ENCODE results near the gene HM13. TPM values are rescaled to one million over a fixed set of nuclear protein-coding genes. Genes with fewer than 3 reads are reported as not detected.

Gene HM13
- total and polyA plus RNA-seq, 2 experiments from 2014 or later: 126 to 150 TPM

DNA sequence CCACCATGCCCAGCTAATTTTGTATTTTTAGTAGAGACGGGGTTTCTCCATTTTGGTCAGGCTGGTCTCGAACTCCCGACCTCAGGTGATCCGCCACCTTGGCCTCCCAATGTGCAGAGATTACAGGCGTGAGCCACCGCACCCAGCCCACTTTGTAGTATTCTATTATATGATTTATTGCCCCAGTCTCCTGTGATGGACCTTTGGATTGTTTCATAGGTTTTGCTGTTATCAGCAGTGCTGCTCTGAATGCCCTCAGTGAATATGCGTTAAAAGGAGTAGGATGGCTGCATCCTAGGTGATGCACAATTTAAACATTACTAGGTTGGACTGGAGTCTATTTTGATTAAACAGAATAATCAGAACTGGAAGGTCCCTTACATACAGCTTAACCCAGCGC is 101.2 kb downstream of the HM13 start:
- H3K36me3 Mint-ChIP-seq (ENCODE audit: low read depth): no peaks in the 10 kb centered on the region
- peaks cover 7% of the 10 kb centered on the region for H3K4me1 Mint-ChIP-seq
- H3K4me2 ChIP-seq: no peak overlapping the region
- H3K9me3 Mint-ChIP-seq: peaks cover 3% of the 10 kb centered on the region; the same call in 1 of the 3 replicates
- H4K20me1 ChIP-seq (replicated peaks; ENCODE audit: insufficient read depth): no peaks in the 10 kb centered on the region
- no peaks in the 10 kb centered on the region; the same call in none of the 2 replicates for H3K9me2 ChIP-seq (ENCODE audit: insufficient read depth)
- TF ChIP-seq, protein P1, sequence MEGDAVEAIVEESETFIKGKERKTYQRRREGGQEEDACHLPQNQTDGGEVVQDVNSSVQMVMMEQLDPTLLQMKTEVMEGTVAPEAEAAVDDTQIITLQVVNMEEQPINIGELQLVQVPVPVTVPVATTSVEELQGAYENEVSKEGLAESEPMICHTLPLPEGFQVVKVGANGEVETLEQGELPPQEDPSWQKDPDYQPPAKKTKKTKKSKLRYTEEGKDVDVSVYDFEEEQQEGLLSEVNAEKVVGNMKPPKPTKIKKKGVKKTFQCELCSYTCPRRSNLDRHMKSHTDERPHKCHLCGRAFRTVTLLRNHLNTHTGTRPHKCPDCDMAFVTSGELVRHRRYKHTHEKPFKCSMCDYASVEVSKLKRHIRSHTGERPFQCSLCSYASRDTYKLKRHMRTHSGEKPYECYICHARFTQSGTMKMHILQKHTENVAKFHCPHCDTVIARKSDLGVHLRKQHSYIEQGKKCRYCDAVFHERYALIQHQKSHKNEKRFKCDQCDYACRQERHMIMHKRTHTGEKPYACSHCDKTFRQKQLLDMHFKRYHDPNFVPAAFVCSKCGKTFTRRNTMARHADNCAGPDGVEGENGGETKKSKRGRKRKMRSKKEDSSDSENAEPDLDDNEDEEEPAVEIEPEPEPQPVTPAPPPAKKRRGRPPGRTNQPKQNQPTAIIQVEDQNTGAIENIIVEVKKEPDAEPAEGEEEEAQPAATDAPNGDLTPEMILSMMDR (conservative IDR thresholded peaks at IDR 0.05; ENCODE audit: low read depth in 2 of 2): no peak
- TF ChIP-seq CREB1 (CRISPR knock-in tag; IDR thresholded peaks at IDR 0.05; ENCODE audit: low read depth) (no peak), ZNF331 (CRISPR knock-in tag; IDR thresholded peaks at IDR 0.05; ENCODE audit: low read depth) (no peak), ZNF114 (CRISPR knock-in tag; IDR thresholded peaks at IDR 0.05) (no peak), JUNB (IDR thresholded peaks at IDR 0.05; ENCODE audit: unreplicated experiment) (no peak), STAT1 (IDR thresholded peaks at IDR 0.05; ENCODE audit: unreplicated experiment) (no peak), EZH2 (IDR thresholded peaks at IDR 0.05; ENCODE audit: low read depth, unreplicated experiment) (no peak), EZH2phosphoT487 (IDR thresholded peaks at IDR 0.05; ENCODE audit: unreplicated experiment) (no peak), POLR2AphosphoS5 (IDR thresholded peaks at IDR 0.05; ENCODE audit: low read depth) (no peak), NANOG (IDR thresholded peaks at IDR 0.05; ENCODE audit: borderline replicate concordance) (no peak)
- TF ChIP-seq, protein P2, sequence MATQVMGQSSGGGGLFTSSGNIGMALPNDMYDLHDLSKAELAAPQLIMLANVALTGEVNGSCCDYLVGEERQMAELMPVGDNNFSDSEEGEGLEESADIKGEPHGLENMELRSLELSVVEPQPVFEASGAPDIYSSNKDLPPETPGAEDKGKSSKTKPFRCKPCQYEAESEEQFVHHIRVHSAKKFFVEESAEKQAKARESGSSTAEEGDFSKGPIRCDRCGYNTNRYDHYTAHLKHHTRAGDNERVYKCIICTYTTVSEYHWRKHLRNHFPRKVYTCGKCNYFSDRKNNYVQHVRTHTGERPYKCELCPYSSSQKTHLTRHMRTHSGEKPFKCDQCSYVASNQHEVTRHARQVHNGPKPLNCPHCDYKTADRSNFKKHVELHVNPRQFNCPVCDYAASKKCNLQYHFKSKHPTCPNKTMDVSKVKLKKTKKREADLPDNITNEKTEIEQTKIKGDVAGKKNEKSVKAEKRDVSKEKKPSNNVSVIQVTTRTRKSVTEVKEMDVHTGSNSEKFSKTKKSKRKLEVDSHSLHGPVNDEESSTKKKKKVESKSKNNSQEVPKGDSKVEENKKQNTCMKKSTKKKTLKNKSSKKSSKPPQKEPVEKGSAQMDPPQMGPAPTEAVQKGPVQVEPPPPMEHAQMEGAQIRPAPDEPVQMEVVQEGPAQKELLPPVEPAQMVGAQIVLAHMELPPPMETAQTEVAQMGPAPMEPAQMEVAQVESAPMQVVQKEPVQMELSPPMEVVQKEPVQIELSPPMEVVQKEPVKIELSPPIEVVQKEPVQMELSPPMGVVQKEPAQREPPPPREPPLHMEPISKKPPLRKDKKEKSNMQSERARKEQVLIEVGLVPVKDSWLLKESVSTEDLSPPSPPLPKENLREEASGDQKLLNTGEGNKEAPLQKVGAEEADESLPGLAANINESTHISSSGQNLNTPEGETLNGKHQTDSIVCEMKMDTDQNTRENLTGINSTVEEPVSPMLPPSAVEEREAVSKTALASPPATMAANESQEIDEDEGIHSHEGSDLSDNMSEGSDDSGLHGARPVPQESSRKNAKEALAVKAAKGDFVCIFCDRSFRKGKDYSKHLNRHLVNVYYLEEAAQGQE (IDR thresholded peaks at IDR 0.05; ENCODE audit: unreplicated experiment): no peak
- TF ChIP-seq, protein P3, sequence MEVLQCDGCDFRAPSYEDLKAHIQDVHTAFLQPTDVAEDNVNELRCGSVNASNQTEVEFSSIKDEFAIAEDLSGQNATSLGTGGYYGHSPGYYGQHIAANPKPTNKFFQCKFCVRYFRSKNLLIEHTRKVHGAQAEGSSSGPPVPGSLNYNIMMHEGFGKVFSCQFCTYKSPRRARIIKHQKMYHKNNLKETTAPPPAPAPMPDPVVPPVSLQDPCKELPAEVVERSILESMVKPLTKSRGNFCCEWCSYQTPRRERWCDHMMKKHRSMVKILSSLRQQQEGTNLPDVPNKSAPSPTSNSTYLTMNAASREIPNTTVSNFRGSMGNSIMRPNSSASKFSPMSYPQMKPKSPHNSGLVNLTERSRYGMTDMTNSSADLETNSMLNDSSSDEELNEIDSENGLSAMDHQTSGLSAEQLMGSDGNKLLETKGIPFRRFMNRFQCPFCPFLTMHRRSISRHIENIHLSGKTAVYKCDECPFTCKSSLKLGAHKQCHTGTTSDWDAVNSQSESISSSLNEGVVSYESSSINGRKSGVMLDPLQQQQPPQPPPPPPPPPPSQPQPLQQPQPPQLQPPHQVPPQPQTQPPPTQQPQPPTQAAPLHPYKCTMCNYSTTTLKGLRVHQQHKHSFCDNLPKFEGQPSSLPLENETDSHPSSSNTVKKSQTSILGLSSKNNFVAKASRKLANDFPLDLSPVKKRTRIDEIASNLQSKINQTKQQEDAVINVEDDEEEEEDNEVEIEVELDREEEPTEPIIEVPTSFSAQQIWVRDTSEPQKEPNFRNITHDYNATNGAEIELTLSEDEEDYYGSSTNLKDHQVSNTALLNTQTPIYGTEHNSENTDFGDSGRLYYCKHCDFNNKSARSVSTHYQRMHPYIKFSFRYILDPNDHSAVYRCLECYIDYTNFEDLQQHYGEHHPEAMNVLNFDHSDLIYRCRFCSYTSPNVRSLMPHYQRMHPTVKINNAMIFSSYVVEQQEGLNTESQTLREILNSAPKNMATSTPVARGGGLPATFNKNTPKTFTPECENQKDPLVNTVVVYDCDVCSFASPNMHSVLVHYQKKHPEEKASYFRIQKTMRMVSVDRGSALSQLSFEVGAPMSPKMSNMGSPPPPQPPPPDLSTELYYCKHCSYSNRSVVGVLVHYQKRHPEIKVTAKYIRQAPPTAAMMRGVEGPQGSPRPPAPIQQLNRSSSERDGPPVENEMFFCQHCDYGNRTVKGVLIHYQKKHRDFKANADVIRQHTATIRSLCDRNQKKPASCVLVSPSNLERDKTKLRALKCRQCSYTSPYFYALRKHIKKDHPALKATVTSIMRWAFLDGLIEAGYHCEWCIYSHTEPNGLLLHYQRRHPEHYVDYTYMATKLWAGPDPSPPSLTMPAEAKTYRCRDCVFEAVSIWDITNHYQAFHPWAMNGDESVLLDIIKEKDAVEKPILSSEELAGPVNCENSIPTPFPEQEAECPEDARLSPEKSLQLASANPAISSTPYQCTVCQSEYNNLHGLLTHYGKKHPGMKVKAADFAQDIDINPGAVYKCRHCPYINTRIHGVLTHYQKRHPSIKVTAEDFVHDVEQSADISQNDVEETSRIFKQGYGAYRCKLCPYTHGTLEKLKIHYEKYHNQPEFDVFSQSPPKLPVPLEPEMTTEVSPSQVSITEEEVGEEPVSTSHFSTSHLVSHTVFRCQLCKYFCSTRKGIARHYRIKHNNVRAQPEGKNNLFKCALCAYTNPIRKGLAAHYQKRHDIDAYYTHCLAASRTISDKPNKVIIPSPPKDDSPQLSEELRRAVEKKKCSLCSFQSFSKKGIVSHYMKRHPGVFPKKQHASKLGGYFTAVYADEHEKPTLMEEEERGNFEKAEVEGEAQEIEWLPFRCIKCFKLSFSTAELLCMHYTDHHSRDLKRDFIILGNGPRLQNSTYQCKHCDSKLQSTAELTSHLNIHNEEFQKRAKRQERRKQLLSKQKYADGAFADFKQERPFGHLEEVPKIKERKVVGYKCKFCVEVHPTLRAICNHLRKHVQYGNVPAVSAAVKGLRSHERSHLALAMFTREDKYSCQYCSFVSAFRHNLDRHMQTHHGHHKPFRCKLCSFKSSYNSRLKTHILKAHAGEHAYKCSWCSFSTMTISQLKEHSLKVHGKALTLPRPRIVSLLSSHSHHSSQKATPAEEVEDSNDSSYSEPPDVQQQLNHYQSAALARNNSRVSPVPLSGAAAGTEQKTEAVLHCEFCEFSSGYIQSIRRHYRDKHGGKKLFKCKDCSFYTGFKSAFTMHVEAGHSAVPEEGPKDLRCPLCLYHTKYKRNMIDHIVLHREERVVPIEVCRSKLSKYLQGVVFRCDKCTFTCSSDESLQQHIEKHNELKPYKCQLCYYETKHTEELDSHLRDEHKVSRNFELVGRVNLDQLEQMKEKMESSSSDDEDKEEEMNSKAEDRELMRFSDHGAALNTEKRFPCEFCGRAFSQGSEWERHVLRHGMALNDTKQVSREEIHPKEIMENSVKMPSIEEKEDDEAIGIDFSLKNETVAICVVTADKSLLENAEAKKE (CRISPR knock-in tag; IDR thresholded peaks at IDR 0.05): no peak
- TF ChIP-seq, protein P4, sequence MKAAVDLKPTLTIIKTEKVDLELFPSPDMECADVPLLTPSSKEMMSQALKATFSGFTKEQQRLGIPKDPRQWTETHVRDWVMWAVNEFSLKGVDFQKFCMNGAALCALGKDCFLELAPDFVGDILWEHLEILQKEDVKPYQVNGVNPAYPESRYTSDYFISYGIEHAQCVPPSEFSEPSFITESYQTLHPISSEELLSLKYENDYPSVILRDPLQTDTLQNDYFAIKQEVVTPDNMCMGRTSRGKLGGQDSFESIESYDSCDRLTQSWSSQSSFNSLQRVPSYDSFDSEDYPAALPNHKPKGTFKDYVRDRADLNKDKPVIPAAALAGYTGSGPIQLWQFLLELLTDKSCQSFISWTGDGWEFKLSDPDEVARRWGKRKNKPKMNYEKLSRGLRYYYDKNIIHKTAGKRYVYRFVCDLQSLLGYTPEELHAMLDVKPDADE (IDR thresholded peaks at IDR 0.05): no peak
- no peak for DNase-seq (ENCODE audit: low spot score)
- H3K27ac Mint-ChIP-seq: no peak overlapping the region
- H3K79me2 ChIP-seq (replicated peaks; ENCODE audit: insufficient read depth): no peaks in the 10 kb centered on the region
- peaks cover 19% of the 10 kb centered on the region; the same call in 1 of the 2 replicates for H3F3A ChIP-seq (replicated peaks; ENCODE audit: low read depth)
- H2AFZ ChIP-seq: no peak overlapping the region
- no peaks in the 10 kb centered on the region for H3K36me3 ChIP-seq (ENCODE audit: insufficient read depth)
- peaks cover 6% of the 10 kb centered on the region for H3K4me1 ChIP-seq (ENCODE audit: insufficient read depth)
- no peak for ATAC-seq
- no peak overlapping the region for H3K27ac ChIP-seq (ENCODE audit: low read depth)
- peaks cover 26% of the 10 kb centered on the region for H3K27me3 Mint-ChIP-seq (ENCODE audit: insufficient read depth, low read depth, poor library complexity)
- H3K4me3 Mint-ChIP-seq: no peak overlapping the region
- no peak overlapping the region for H3K4me3 ChIP-seq
- H3K27me3 ChIP-seq (ENCODE audit: insufficient read depth): no peaks in the 10 kb centered on the region

Data from GM23338 (cell line).